ENCODE data around the gene AUTS2. TPM values are rescaled to one million over a fixed set of nuclear protein-coding genes. Genes with fewer than 3 reads are reported as not detected.

The AUTS2 gene
- total RNA-seq, 1 donor from 2014 or later, result 5.3 TPM

- DNase-seq (ENCODE audit: missing footprints) (no peak), ATAC-seq (no peak)
- intact Hi-C loops (cut with DNase I), result no loop called here
These were observed 816.1 kb downstream of the AUTS2 start for GRCh38 chr7:70414368-70414767.

- DNase-seq (ENCODE audit: missing footprints) (no peak), ATAC-seq (no peak)
- intact Hi-C loops (cut with DNase I), result no loop called here
These were observed 817.1 kb downstream of the AUTS2 start for GRCh38 chr7:70415179-70415972.

- no peak for ATAC-seq
- DNase-seq (ENCODE audit: missing footprints), result no peak
- intact Hi-C loops (cut with DNase I), result no loop called here
These were observed 818.2 kb downstream of the AUTS2 start for GRCh38 chr7:70416347-70416985.

- DNase-seq (ENCODE audit: missing footprints), result no peak
- intact Hi-C loops (cut with DNase I), result no loop called here
- ATAC-seq, result no peak
These were observed 818.8 kb downstream of the AUTS2 start for GRCh38 chr7:70416986-70417655.

GRCh38 chr7:70419526-70420380 is 821.5 kb downstream of the AUTS2 start:
- ATAC-seq (no peak), DNase-seq (ENCODE audit: missing footprints) (no peak)
- intact Hi-C loops (cut with DNase I), result no loop called here

- ATAC-seq (no peak), DNase-seq (ENCODE audit: missing footprints) (no peak)
- intact Hi-C loops (cut with DNase I), result no loop called here
These were observed 822.0 kb downstream of the AUTS2 start for GRCh38 chr7:70420381-70420662.

- DNase-seq (ENCODE audit: missing footprints), result no peak
- intact Hi-C loops (cut with DNase I), result no loop called here
- no peak for ATAC-seq
These were observed 823.0 kb downstream of the AUTS2 start for GRCh38 chr7:70421319-70421718.

GRCh38 chr7:70426249-70426880 is 828.1 kb downstream of the AUTS2 start:
- intact Hi-C loops (cut with DNase I), result no loop called here

GRCh38 chr7:70432567-70433001 is 834.3 kb downstream of the AUTS2 start:
- DNase-seq (ENCODE audit: missing footprints) (no peak), ATAC-seq (no peak)
- intact Hi-C loops (cut with DNase I), result no loop called here

More at GRCh38 chr7:70426249-70426880, 828.1 kb downstream of the AUTS2 start:
- ATAC-seq (no peak), DNase-seq (ENCODE audit: missing footprints) (no peak)

- no peak for ATAC-seq
- DNase-seq (ENCODE audit: missing footprints), result no peak
- intact Hi-C loops (cut with DNase I), result no loop called here
These were observed 836.1 kb downstream of the AUTS2 start for GRCh38 chr7:70434376-70434775.

GRCh38 chr7:70434821-70435220 is 836.5 kb downstream of the AUTS2 start:
- DNase-seq (ENCODE audit: missing footprints) (no peak), ATAC-seq (no peak)
- intact Hi-C loops (cut with DNase I), result no loop called here

- DNase-seq (ENCODE audit: missing footprints) (no peak), ATAC-seq (no peak)
- intact Hi-C loops (cut with DNase I), result no loop called here
These were observed 837.4 kb downstream of the AUTS2 start for GRCh38 chr7:70435634-70436033.

GRCh38 chr7:70436790-70437350 is 838.6 kb downstream of the AUTS2 start:
- DNase-seq (ENCODE audit: missing footprints) (no peak), ATAC-seq (no peak)
- intact Hi-C loops (cut with DNase I), result no loop called here

- DNase-seq (ENCODE audit: missing footprints) (no peak), ATAC-seq (no peak)
- intact Hi-C loops (cut with DNase I), result no loop called here
These were observed 841.4 kb downstream of the AUTS2 start for GRCh38 chr7:70439651-70440050.

GRCh38 chr7:70446448-70447143 is 848.3 kb downstream of the AUTS2 start:
- ATAC-seq (no peak), DNase-seq (ENCODE audit: missing footprints) (no peak)
- intact Hi-C loops (cut with DNase I), result no loop called here

- intact Hi-C loops (cut with DNase I), result no loop called here
- DNase-seq (ENCODE audit: missing footprints) (no peak), ATAC-seq (no peak)
These were observed 850.1 kb downstream of the AUTS2 start for GRCh38 chr7:70448312-70448906.

GRCh38 chr7:70450731-70451130 is 852.5 kb downstream of the AUTS2 start:
- ATAC-seq, result no peak
- no peak for DNase-seq (ENCODE audit: missing footprints)
- intact Hi-C loops (cut with DNase I), result no loop called here

- intact Hi-C loops (cut with DNase I), result no loop called here
- no peak for ATAC-seq
- DNase-seq (ENCODE audit: missing footprints), result no peak
These were observed 857.6 kb downstream of the AUTS2 start for GRCh38 chr7:70455925-70456324.

Measured in Right ventricle myocardium inferior (tissue), 1 donor.